Astrocyte of the cerebellum (primary cell): Measurements from ENCODE around the gene TRPM5.

Experiments used
- DNase-seq: peaks from one replicate; pipeline ENCODE4 v3.0.0-alpha.2; 2011; ENCODE audit warnings: low read depth
- H3K4me3 ChIP-seq: 2 replicates; pipeline ENCODE4 v1.5.1; 2011; ENCODE audit warnings: mild to moderate bottlenecking, low read depth, low read length, moderate library complexity
- in situ Hi-C: cut with HindIII; loops from 2 replicates; pipeline ENCODE4 v1.10.0; 2017; ENCODE audit warnings: low sequenced_read_pairs
- TF ChIP-seq, protein P1 (sequence below): IDR thresholded peaks from 2 replicates; pipeline ENCODE4 v1.5.1; 2012; ENCODE audit warnings: low read length, low read depth, moderate library complexity, mild to moderate bottlenecking; ENCODE audit errors: missing control alignments

TRPM5 gene

GRCh38 chr11:2451916-2452315 is 7.6 kb upstream of the TRPM5 start:
- TF ChIP-seq, protein P1, sequence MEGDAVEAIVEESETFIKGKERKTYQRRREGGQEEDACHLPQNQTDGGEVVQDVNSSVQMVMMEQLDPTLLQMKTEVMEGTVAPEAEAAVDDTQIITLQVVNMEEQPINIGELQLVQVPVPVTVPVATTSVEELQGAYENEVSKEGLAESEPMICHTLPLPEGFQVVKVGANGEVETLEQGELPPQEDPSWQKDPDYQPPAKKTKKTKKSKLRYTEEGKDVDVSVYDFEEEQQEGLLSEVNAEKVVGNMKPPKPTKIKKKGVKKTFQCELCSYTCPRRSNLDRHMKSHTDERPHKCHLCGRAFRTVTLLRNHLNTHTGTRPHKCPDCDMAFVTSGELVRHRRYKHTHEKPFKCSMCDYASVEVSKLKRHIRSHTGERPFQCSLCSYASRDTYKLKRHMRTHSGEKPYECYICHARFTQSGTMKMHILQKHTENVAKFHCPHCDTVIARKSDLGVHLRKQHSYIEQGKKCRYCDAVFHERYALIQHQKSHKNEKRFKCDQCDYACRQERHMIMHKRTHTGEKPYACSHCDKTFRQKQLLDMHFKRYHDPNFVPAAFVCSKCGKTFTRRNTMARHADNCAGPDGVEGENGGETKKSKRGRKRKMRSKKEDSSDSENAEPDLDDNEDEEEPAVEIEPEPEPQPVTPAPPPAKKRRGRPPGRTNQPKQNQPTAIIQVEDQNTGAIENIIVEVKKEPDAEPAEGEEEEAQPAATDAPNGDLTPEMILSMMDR = no peak
- no peak for DNase-seq
- no peak overlapping the region for H3K4me3 ChIP-seq
- in situ Hi-C loops = no loop called here

- in situ Hi-C loops = no loop called here
- DNase-seq = no peak
- H3K4me3 ChIP-seq = no peak overlapping the region
- TF ChIP-seq, protein P1 = no peak
Observed at GRCh38 chr11:2451336-2451735, 7.0 kb upstream of the TRPM5 start.

DNA sequence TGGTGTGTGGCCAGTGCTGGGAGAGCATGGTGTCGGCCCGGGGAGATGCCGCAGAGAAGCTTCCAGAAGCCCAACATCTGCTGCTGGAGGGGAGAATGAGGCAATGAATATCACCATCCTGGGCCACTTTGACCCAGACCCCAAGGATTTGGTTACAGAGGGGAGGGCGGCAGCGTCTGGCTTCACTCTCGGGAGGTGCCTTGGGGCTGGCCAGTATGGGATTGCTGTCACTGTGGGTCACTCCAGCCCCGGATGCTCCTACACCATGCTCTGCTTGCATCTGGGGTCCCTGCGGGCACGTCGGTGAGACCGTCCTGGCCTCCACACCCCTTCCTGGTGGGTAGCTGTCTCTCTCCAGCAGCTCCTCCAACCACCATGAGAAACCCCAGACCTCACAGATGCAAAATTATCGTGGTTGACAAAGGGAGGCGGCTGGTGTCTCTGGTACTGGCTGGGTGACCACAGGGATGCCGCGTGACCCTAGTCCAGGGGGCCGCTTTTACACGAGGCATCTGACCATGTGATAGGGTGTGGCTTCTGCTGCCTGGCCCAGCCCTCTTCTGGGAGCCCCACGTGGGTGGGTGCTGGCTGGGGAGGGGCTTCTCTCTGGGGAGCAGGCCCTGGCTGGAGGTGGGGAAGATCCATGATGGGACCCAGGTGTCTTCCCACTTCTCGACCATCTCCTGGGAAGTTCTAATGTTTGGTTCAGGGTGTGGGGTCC is 6.2 kb upstream of the TRPM5 start:
- no peak for DNase-seq
- TF ChIP-seq, protein P1 = no peak
- in situ Hi-C loops = no loop called here
- no peak overlapping the region for H3K4me3 ChIP-seq

DNA sequence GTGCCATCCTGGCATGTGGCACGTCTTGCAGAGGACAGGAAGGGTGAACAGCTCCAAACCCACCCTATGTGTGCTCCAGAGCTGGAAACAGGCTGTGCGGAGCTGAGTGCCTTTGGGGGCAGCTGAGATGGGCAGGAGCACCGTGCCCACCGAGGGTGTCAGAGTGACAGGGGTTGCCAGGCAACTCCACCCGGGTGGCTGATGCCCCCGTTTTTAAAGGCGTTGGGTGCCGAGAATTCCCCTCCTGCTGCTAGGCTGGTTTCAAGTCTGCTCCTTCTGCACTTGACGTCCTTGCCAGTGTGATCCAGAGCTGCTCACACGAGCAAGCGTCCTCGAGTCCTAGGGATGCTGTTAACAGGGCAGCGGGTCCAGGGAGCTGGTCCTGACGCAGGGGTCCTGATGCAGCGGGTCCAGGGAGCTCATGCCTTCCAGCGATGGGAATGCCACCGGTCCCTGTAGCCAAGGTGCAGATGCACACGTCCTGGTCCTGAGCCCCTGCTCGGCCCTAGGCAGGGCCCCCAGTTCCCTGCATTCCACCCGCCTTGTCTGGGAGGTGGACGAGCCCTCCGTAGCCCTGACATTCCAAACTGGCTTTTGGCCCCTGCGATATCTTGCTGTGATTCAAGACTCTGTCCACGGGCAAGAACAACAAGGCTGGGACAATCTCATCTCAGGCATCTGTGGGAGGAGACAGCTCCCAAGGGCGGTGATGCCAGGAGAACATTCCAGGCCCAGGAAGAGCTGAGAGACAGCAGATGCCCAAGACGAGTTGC is 5.4 kb upstream of the TRPM5 start:
- DNase-seq = no peak
- no peak overlapping the region for H3K4me3 ChIP-seq
- TF ChIP-seq, protein P1 = no peak
- in situ Hi-C loops = no loop called here

- H3K4me3 ChIP-seq = no peak overlapping the region
- no peak for DNase-seq
- TF ChIP-seq, protein P1 = no peak
- in situ Hi-C loops = no loop called here
Observed at GRCh38 chr11:2448661-2449547, 4.6 kb upstream of the TRPM5 start.

DNA sequence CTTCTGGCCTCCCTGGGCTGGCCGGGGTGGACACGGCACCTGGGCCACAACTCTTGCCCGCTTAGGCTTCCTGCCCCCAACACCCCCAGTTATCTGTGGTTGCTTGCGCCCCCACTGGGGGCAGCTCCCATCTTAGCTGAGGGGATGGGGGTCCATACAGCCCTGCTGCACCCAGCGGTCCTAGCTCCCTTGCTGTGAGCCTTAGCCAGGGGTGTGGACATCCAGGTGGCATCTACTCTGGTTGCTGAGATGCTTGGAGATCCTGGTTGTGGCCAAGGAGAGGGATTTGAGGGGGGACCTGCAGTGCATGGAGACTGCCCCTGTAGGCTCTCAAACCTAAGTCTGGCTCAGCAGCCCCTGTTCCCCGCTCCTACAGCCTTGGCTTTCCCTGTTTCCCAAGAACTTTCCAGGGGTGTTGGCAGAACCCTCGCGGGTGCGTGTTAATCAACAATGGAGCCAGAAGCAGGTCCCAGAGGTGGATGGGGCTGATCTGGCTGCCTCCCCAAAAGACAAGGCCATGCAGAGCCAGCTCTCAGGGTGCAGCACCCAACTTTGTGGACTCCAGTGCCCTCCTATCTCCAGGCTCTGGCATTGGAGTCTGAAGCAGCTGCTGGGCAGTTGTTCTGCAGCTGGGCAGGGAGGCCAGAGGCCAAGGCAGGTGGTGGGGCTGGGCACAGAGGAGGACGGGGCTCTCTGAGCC is 3.8 kb upstream of the TRPM5 start:
- in situ Hi-C loops = no loop called here
- no peak for DNase-seq

More for the DNA sequence above, 3.8 kb upstream of the TRPM5 start:
- no peak overlapping the region for H3K4me3 ChIP-seq
- TF ChIP-seq, protein P1 = no peak
